ENCODE data around the gene WFIKKN1.

DNA sequence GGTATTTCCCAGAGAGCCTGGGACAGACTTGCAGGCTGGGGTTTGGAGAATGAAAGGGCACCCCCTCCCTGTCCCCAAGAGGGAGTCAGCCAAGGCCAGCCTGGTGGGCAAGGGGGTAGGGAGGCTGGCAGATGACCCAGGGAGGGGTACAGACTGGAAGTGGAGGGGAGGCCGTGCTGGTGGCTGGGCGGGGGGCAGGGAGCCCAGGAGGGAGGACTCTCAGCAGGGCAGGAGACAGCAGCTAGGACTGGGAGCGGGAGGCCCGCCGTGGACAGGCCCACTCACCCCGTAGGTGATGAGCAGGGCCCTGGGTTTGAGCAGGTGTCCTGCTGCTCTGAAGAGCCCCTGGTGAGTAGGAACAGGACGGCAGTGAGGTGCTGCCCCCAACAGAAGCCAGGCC lies 4.2 kb downstream of the WFIKKN1 start:
- TF ChIP-seq, protein P1, sequence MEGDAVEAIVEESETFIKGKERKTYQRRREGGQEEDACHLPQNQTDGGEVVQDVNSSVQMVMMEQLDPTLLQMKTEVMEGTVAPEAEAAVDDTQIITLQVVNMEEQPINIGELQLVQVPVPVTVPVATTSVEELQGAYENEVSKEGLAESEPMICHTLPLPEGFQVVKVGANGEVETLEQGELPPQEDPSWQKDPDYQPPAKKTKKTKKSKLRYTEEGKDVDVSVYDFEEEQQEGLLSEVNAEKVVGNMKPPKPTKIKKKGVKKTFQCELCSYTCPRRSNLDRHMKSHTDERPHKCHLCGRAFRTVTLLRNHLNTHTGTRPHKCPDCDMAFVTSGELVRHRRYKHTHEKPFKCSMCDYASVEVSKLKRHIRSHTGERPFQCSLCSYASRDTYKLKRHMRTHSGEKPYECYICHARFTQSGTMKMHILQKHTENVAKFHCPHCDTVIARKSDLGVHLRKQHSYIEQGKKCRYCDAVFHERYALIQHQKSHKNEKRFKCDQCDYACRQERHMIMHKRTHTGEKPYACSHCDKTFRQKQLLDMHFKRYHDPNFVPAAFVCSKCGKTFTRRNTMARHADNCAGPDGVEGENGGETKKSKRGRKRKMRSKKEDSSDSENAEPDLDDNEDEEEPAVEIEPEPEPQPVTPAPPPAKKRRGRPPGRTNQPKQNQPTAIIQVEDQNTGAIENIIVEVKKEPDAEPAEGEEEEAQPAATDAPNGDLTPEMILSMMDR (IDR thresholded peaks at IDR 0.05), result no peak
- TF ChIP-seq POLR2A (IDR thresholded peaks at IDR 0.05), result no peak
